CD4-positive, alpha-beta T cell treated with Interleukin-15 for 1 hour (primary cell): ENCODE results near the gene PKP3.
"Not testable (repeated sequence)": the region's sequence is repeated elsewhere in the genome, so short reads cannot be mapped to it uniquely, and the experiment has no call there.

Experiments used
- DNase-seq: peaks from one replicate; pipeline ENCODE4 v3.0.0-alpha.2; 2020

Gene PKP3

GRCh38 chr11:379205-380094, 14.6 kb upstream of the PKP3 start:
- no peak for DNase-seq

GRCh38 chr11:380095-380480, 13.9 kb upstream of the PKP3 start:
- DNase-seq, result no peak

- no peak for DNase-seq
Observed at GRCh38 chr11:380491-380890, 13.5 kb upstream of the PKP3 start.

GRCh38 chr11:380996-381395, 13.0 kb upstream of the PKP3 start:
- DNase-seq, result no peak

GRCh38 chr11:381501-382072, 12.4 kb upstream of the PKP3 start:
- DNase-seq, result no peak

- DNase-seq, result no peak
Observed at GRCh38 chr11:382081-382629, 11.9 kb upstream of the PKP3 start.

GRCh38 chr11:383431-383830, 10.6 kb upstream of the PKP3 start:
- DNase-seq, result no peak

- no peak for DNase-seq
Observed at GRCh38 chr11:384511-384910, 9.5 kb upstream of the PKP3 start.

- no peak for DNase-seq
Observed at GRCh38 chr11:385594-386351, 8.2 kb upstream of the PKP3 start.

- no peak for DNase-seq
Observed at GRCh38 chr11:386483-386882, 7.5 kb upstream of the PKP3 start.

- no peak for DNase-seq
Observed at GRCh38 chr11:387193-387793, 6.7 kb upstream of the PKP3 start.

- not testable (repeated sequence) for DNase-seq
Observed at GRCh38 chr11:389369-389768, 4.6 kb upstream of the PKP3 start.

GRCh38 chr11:390175-390574, 3.8 kb upstream of the PKP3 start:
- no peak for DNase-seq

GRCh38 chr11:391117-392017, 2.6 kb upstream of the PKP3 start:
- no peak for DNase-seq

GRCh38 chr11:392102-392777, 1.8 kb upstream of the PKP3 start:
- no peak for DNase-seq

- DNase-seq, result no peak
Observed at GRCh38 chr11:393219-394033, 583 bp upstream of the PKP3 start.

- no peak for DNase-seq
Observed at GRCh38 chr11:394858-395655, 1.0 kb downstream of the PKP3 start.

- no peak for DNase-seq
Observed at GRCh38 chr11:395866-396265, 1.9 kb downstream of the PKP3 start.

GRCh38 chr11:396511-396947, 2.5 kb downstream of the PKP3 start:
- no peak for DNase-seq
